ENCODE results near the gene PCSK6.

The PCSK6 gene

GRCh38 chr15:101476756-101477155, 12.8 kb downstream of the PCSK6 start:
- Histone ChIP-seq H3K27me3 (replicated peaks) (no peaks in the 10 kb centered on the region), H3K27ac (no peak overlapping the region), H3K4me3 (ENCODE audit: low read depth, low read length) (no peak overlapping the region)

GRCh38 chr15:101474983-101475382, 14.5 kb downstream of the PCSK6 start:
- Histone ChIP-seq H3K27ac (no peak overlapping the region), H3K27me3 (replicated peaks) (peaks cover 2% of the 10 kb centered on the region), H3K4me3 (ENCODE audit: low read depth, low read length) (no peak overlapping the region), H3K36me3 (replicated peaks) (no peaks in the 10 kb centered on the region)
- no peak for DNase-seq
- in situ Hi-C loops (cut with HindIII; ENCODE audit: low pct_ligation_motif_present, low sequenced_read_pairs) = no loop called here
- TF ChIP-seq CTCF (IDR thresholded peaks at IDR 0.05; ENCODE audit: low read depth, low read length, missing control alignments) = no peak

More at GRCh38 chr15:101476756-101477155, 12.8 kb downstream of the PCSK6 start:
- no peak for DNase-seq
- H3K36me3 ChIP-seq (replicated peaks) = no peaks in the 10 kb centered on the region
- TF ChIP-seq CTCF (IDR thresholded peaks at IDR 0.05; ENCODE audit: low read depth, low read length, missing control alignments) = no peak
- in situ Hi-C loops (cut with HindIII; ENCODE audit: low pct_ligation_motif_present, low sequenced_read_pairs) = no loop called here

- in situ Hi-C loops (cut with HindIII; ENCODE audit: low pct_ligation_motif_present, low sequenced_read_pairs) = no loop called here
- Histone ChIP-seq H3K36me3 (replicated peaks) (no peaks in the 10 kb centered on the region), H3K4me3 (ENCODE audit: low read depth, low read length) (no peak overlapping the region), H3K27ac (no peak overlapping the region), H3K27me3 (replicated peaks) (peaks cover 2% of the 10 kb centered on the region)
- no peak for TF ChIP-seq CTCF (IDR thresholded peaks at IDR 0.05; ENCODE audit: low read depth, low read length, missing control alignments)
- no peak for DNase-seq
Measured at GRCh38 chr15:101474233-101474632, 15.3 kb downstream of the PCSK6 start.

- H3K27me3 ChIP-seq (replicated peaks) = peaks cover 4% of the 10 kb centered on the region
- in situ Hi-C loops (cut with HindIII; ENCODE audit: low pct_ligation_motif_present, low sequenced_read_pairs) = no loop called here
- no peak overlapping the region for H3K27ac ChIP-seq
- H3K36me3 ChIP-seq (replicated peaks) = no peaks in the 10 kb centered on the region
- no peak for TF ChIP-seq CTCF (IDR thresholded peaks at IDR 0.05; ENCODE audit: low read depth, low read length, missing control alignments)
- no peak overlapping the region for H3K4me3 ChIP-seq (ENCODE audit: low read depth, low read length)
- no peak for DNase-seq
Measured at GRCh38 chr15:101472033-101472432, 17.5 kb downstream of the PCSK6 start.

GRCh38 chr15:101470548-101471239, 18.8 kb downstream of the PCSK6 start:
- H3K27me3 ChIP-seq (replicated peaks) = peaks cover 4% of the 10 kb centered on the region

More at GRCh38 chr15:101470548-101471239, 18.8 kb downstream of the PCSK6 start:
- DNase-seq = no peak
- in situ Hi-C loops (cut with HindIII; ENCODE audit: low pct_ligation_motif_present, low sequenced_read_pairs) = no loop called here
- TF ChIP-seq CTCF (IDR thresholded peaks at IDR 0.05; ENCODE audit: low read depth, low read length, missing control alignments) = no peak
- no peak overlapping the region for H3K27ac ChIP-seq
- H3K4me3 ChIP-seq (ENCODE audit: low read depth, low read length) = no peak overlapping the region
- H3K36me3 ChIP-seq (replicated peaks) = no peaks in the 10 kb centered on the region

Data from brain microvascular endothelial cell (primary cell).